ENCODE results near the gene TTC9B. TPM values are rescaled to one million over a fixed set of nuclear protein-coding genes. Genes with fewer than 3 reads are reported as not detected.

Gene TTC9B
- total RNA-seq, 1 donor from 2014 or later, result not detected

DNA sequence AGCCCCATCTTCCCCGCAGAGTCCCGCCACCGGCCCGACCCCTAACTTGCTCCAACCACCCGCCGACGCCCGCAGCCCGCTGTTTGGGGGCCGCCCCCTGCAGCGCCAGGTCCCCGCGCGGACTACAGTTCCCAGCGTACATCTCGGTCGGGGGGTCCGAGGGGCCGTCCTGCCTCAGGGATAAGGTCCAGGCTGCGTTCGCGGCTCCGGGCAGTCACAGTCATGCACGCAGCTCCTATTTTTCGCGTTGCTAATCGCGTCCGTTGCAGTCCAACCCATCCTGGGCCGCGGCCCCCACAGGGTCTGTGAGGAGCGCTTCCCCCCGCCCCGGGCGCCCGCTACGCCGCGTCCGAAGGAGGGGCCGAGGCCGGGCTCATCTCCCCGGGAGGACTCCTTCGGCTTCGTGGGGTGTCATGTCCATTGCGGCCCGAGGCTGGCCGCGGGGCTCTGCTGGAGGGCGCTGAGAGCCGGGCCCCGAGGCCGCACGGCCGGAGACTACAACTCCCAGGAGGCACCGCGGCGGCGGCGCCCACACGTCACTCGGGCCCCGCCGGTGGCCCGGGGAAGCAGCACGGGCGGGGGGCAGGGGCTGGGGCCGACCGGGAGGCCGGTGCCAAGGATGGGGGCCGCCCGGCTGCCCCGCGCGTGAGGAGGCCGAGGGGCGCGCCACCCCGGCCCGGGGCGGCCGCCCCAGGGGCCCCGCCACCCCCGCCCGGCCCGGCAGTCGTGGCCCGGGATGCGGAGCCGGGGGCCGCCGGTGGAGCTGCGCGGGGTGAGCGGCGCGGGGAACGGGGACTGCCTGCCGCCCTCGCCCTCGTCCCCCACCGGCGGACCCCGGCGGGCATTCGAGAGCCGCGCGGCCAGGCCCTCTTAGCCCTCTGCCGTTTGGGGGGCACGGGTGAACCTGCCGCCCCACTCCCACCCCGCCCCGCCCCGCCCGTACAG, 27.0 kb downstream of the TTC9B start, which contains the start of gene MAP3K10:
Gene MAP3K10, plus strand, starts transcription at position 536 of the 945 bp plus-strand sequence. CDS start 606 bp downstream, outside the sequence.
- H3K9me3 ChIP-seq, result no peaks in the 10 kb centered on the region
- TF ChIP-seq POLR2A (IDR thresholded peaks at IDR 0.05), result no peak
- TF ChIP-seq CTCF (IDR thresholded peaks at IDR 0.05), result no peak
- peak in 1 of 2 donors; percentile 68 for TF ChIP-seq POLR2AphosphoS5 (IDR thresholded peaks at IDR 0.05; ENCODE audit: insufficient read depth in 1 of 2, low read depth in 1 of 2)
- DNase-seq (ENCODE audit: extremely low spot score in 2 of 2), result no peak
- H3K4me1 ChIP-seq, result peaks cover 25% of the 10 kb centered on the region
- intact Hi-C loops (cut with DNase I), result no loop called here
- H3K27me3 ChIP-seq, result no peaks in the 10 kb centered on the region
- no peaks in the 10 kb centered on the region for H3K36me3 ChIP-seq
- H3K27ac ChIP-seq, result peak within 1 kb of the TSS; percentile 93
- H3K4me3 ChIP-seq, result peak within 1 kb of the TSS; percentile 66 to 96

DNA sequence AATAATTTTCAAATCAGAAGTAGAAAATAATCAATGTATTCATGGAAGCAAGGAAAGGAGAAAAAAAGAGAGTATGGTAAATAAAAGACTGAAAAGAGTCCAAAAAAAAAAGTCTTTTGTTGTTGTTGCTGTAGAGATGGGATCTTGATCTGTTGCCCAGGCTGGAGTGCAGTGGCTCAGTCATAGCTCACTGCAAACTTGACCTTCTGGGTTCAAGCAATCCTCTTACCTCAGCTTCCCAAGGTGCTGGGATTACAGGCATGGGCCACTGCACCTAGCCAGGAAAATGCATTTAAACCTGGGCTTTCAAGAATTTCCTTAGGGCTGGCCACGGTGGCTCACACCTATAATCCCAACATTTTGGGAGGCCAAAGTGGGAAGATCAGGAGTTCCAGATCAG, 33.9 kb downstream of the TTC9B start:
- no peak for TF ChIP-seq POLR2A (IDR thresholded peaks at IDR 0.05)
- no peak for TF ChIP-seq CTCF (IDR thresholded peaks at IDR 0.05)
- TF ChIP-seq POLR2AphosphoS5 (IDR thresholded peaks at IDR 0.05; ENCODE audit: insufficient read depth in 1 of 2, low read depth in 1 of 2), result no peak
- Histone ChIP-seq H3K27ac (no peak overlapping the region), H3K27me3 (no peaks in the 10 kb centered on the region), H3K4me1 (no peaks in the 10 kb centered on the region), H3K36me3 (no peaks in the 10 kb centered on the region), H3K4me3 (no peak overlapping the region), H3K9me3 (no peaks in the 10 kb centered on the region)
- no peak for DNase-seq (ENCODE audit: extremely low spot score in 2 of 2)
- intact Hi-C loops (cut with DNase I), result no loop called here

DNA sequence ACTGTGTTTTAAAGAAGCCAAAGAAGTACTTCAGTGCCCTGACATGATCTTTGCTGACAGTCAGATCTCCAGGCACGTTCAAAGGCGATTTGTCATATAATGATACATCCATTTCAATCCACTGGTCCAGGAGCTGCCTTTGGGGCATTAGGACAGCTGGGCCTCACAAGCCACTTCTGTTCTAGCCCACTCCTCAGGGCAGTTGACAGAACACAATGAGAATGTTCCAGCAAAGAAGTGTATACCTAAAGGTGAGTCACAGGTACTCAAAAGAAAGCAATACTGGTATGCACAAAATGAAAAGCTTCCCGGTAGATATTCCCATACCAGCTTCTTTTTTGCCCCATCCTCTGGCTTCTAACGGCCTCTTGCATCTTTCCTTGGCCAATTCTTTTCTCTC, 39.4 kb downstream of the TTC9B start:
- Histone ChIP-seq H3K4me3 (no peak overlapping the region), H3K36me3 (no peaks in the 10 kb centered on the region), H3K9me3 (no peaks in the 10 kb centered on the region), H3K27me3 (no peaks in the 10 kb centered on the region), H3K4me1 (no peaks in the 10 kb centered on the region), H3K27ac (no peak overlapping the region)
- intact Hi-C loops (cut with DNase I), result no loop called here
- TF ChIP-seq POLR2A (IDR thresholded peaks at IDR 0.05), result no peak
- no peak for TF ChIP-seq CTCF (IDR thresholded peaks at IDR 0.05)
- no peak for DNase-seq (ENCODE audit: extremely low spot score in 2 of 2)

DNA sequence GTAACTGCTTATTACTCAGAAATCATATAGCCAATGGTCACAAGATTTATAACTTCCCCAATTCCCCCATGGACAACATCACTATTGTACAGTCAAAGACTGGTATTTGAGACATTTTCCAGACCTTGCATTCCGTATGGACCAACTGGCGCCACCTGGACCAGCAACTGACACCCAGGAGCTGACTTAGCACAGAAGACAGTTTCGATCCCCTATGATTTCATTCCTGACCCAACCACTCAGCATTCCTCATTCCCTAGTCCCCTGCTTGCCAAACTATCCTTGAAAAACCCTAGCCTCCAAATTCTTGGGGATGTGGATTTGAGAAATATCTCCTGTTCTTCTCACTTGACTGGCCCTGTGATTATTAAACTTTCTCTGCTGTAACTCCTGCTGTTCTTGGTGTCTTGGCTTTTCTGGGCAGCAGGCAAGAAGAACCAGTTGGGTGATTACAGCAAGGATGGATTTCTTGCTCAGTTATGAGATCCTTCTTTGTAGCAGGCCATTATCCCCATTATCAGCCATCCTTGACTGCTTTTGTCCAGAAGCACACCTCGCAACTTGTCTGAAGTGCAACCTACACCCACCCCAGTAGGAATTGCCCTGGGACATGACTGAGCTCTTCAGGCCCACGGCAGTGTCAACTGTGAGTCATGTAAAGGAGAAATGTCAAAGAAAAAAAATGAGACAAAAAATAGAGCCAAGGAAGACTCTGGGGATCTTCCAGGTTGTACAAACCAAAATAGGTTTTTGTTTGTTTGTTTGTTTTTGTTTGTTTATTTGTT, 40.7 kb downstream of the TTC9B start:
- no peak for DNase-seq (ENCODE audit: extremely low spot score in 2 of 2)
- H3K9me3 ChIP-seq, result no peaks in the 10 kb centered on the region
- no peaks in the 10 kb centered on the region for H3K4me1 ChIP-seq
- intact Hi-C loops (cut with DNase I), result no loop called here
- no peak for TF ChIP-seq CTCF (IDR thresholded peaks at IDR 0.05)
- no peak for TF ChIP-seq POLR2AphosphoS5 (IDR thresholded peaks at IDR 0.05; ENCODE audit: insufficient read depth in 1 of 2, low read depth in 1 of 2)
- TF ChIP-seq POLR2A (IDR thresholded peaks at IDR 0.05), result no peak
- H3K4me3 ChIP-seq, result no peak overlapping the region
- no peak overlapping the region for H3K27ac ChIP-seq
- H3K27me3 ChIP-seq, result no peaks in the 10 kb centered on the region
- H3K36me3 ChIP-seq, result no peaks in the 10 kb centered on the region
